ENCODE data around the gene CSTB.

GRCh38 chr21:43743947-43744346 is 32.2 kb downstream of the CSTB start:
- TF ChIP-seq CTCF (IDR thresholded peaks at IDR 0.05; ENCODE audit: low read length): no peak
- no peak for TF ChIP-seq EZH2phosphoT487 (IDR thresholded peaks at IDR 0.05; ENCODE audit: low read length)

Data from MM.1S (cell line).